IMR-90 (cell line): ENCODE measurements around the gene HEATR9. TPM values are rescaled to one million over a fixed set of nuclear protein-coding genes. Genes with fewer than 3 reads are reported as not detected.

ENCODE experiments used
- ATAC-seq: fragments of 200-7000 bp; cut with Tn5 transposase; 2 replicates; pipeline ENCODE4 v1.9.1; 2020; ENCODE audit warnings: low read depth, mild to moderate bottlenecking, moderate library complexity
- BruUV-seq: library from RNA; stranded (reverse); fragments of 400-500 nt; replicated peaks from 2 replicates; lab custom pipeline; 2021; lab: Mats Ljungman, UMichigan
- CTCF ChIA-PET: fragments of 300-600 bp; formaldehyde crosslinking; extraction: SDS; loops from one replicate; lab custom pipeline; 2021; ENCODE audit warnings: antibody characterized with exemption; lab: Yijun Ruan, JAX
- POLR2A ChIA-PET: fragments of 300-600 bp; sonication (Branson Sonifier 250); formaldehyde crosslinking; loops from one replicate; lab custom pipeline; 2022; ENCODE audit warnings: antibody characterized with exemption; ENCODE audit not compliant: unreplicated experiment; lab: Charles Lee
- DNase-seq: peaks from one replicate; pipeline ENCODE4 v3.0.0; 2013
- H2AFZ ChIP-seq: replicated peaks from 2 replicates; pipeline ENCODE3; 2013; ENCODE audit warnings: low read length, mild to moderate bottlenecking; ENCODE audit not compliant: poor library complexity
- H2AK5ac ChIP-seq: 2 replicates; pipeline ENCODE4 v1.6.1; 2013; ENCODE audit warnings: low read depth, low read length, inconsistent platforms
- H2AK9ac ChIP-seq: replicated peaks from 2 replicates; pipeline ENCODE3; 2013; ENCODE audit warnings: mild to moderate bottlenecking, low read depth, low read length, moderate library complexity; ENCODE audit not compliant: poor library complexity
- H2BK120ac ChIP-seq: 2 replicates; pipeline ENCODE4 v1.6.1; 2013; ENCODE audit warnings: low read depth, low read length, inconsistent platforms
- H2BK15ac ChIP-seq: 3 replicates; pipeline ENCODE4 v1.6.1; 2013; ENCODE audit warnings: low read depth, low read length, inconsistent platforms
- H2BK20ac ChIP-seq: 2 replicates; pipeline ENCODE4 v1.6.1; 2013; ENCODE audit warnings: low read depth, mild to moderate bottlenecking, inconsistent platforms, low read length, moderate library complexity
- H2BK5ac ChIP-seq: 2 replicates; pipeline ENCODE4 v1.6.1; 2013; ENCODE audit warnings: mild to moderate bottlenecking, low read depth, low read length, inconsistent platforms; ENCODE audit not compliant: poor library complexity, severe bottlenecking
- H3K14ac ChIP-seq: replicated peaks from 2 replicates; pipeline ENCODE4 v1.6.1; 2013; ENCODE audit warnings: low read depth, low read length, inconsistent platforms
- H3K18ac ChIP-seq: 2 replicates; pipeline ENCODE4 v1.6.1; 2013; ENCODE audit warnings: low read depth, low read length, control low read depth
- H3K23ac ChIP-seq: 2 replicates; pipeline ENCODE4 v1.6.1; 2013; ENCODE audit warnings: low read depth, low read length, inconsistent platforms
- H3K27ac ChIP-seq: 2 replicates; pipeline ENCODE4 v1.5.1; 2013; ENCODE audit warnings: mild to moderate bottlenecking, control low read depth, low read length; ENCODE audit not compliant: insufficient read depth
- H3K27me3 ChIP-seq: 2 replicates; pipeline ENCODE4 v1.6.1; 2013; ENCODE audit warnings: low read length; ENCODE audit not compliant: control insufficient read depth, insufficient read depth
- H3K36me3 ChIP-seq: 2 replicates; pipeline ENCODE4 v1.6.1; 2013; ENCODE audit warnings: low read length, mixed read lengths; ENCODE audit not compliant: control insufficient read depth, insufficient read depth
- H3K4ac ChIP-seq: 2 replicates; pipeline ENCODE4 v1.6.1; 2013; ENCODE audit warnings: low read depth, low read length, inconsistent platforms
- H3K4me1 ChIP-seq: 2 replicates; pipeline ENCODE4 v1.6.1; 2013; ENCODE audit warnings: low read length, mixed read lengths; ENCODE audit not compliant: control insufficient read depth, insufficient read depth
- H3K4me2 ChIP-seq: 2 replicates; pipeline ENCODE4 v1.6.1; 2013; ENCODE audit warnings: low read depth, mild to moderate bottlenecking, control low read depth, low read length, moderate library complexity
- H3K4me3 ChIP-seq: 2 replicates; pipeline ENCODE4 v1.5.1; 2013; ENCODE audit warnings: low read depth, mild to moderate bottlenecking, control low read depth, low read length, moderate library complexity; ENCODE audit not compliant: insufficient read depth
- H3K56ac ChIP-seq: 2 replicates; pipeline ENCODE4 v1.6.1; 2013; ENCODE audit warnings: low read length, inconsistent platforms; ENCODE audit not compliant: insufficient read depth; ENCODE audit errors: extremely low read depth
- H3K79me1 ChIP-seq, 2 experiments: 2 replicates each; pipeline ENCODE4 v1.6.1; 2013; ENCODE audit warnings: low read length in 2 of 2, inconsistent platforms in 1 of 2, low read depth in 1 of 2
- H3K9ac ChIP-seq: 2 replicates; pipeline ENCODE4 v1.6.1; 2013; ENCODE audit warnings: low read depth, low read length, control low read depth
- H3K9me1 ChIP-seq: 2 replicates; pipeline ENCODE4 v1.6.1; 2013; ENCODE audit warnings: low read length, inconsistent platforms; ENCODE audit not compliant: insufficient read depth
- H3K9me3 ChIP-seq: 2 replicates; pipeline ENCODE4 v1.6.1; 2013; ENCODE audit warnings: low read length; ENCODE audit not compliant: control insufficient read depth, insufficient read depth
- H4K20me1 ChIP-seq: 2 replicates; pipeline ENCODE4 v1.6.1; 2013; ENCODE audit warnings: low read length, inconsistent platforms; ENCODE audit not compliant: insufficient read depth
- H4K5ac ChIP-seq: 2 replicates; pipeline ENCODE4 v1.6.1; 2013; ENCODE audit warnings: mild to moderate bottlenecking, low read depth, low read length, control low read depth
- H4K8ac ChIP-seq, 2 experiments: 2 replicates each; pipeline ENCODE4 v1.6.1; 2013; ENCODE audit warnings: low read depth in 2 of 2, low read length in 2 of 2, control low read depth in 1 of 2, inconsistent platforms in 1 of 2
- H4K91ac ChIP-seq: 2 replicates; pipeline ENCODE4 v1.6.1; 2013; ENCODE audit warnings: low read depth, low read length, inconsistent platforms; ENCODE audit not compliant: insufficient read depth
- CEBPB ChIP-seq: IDR thresholded peaks from 2 replicates; pipeline ENCODE4 v1.6.1; 2012; ENCODE audit warnings: low read depth, low read length, improper control_type of control experiment
- CHD1 ChIP-seq: IDR thresholded peaks from 2 replicates; pipeline ENCODE4 v1.6.1; 2012; ENCODE audit warnings: low read depth, low read length, improper control_type of control experiment
- FOS ChIP-seq: fragments of 150-350 bp; IDR thresholded peaks from 2 replicates; pipeline ENCODE4 v1.6.1; 2016; ENCODE audit warnings: low read depth, low read length
- MAFK ChIP-seq: IDR thresholded peaks from 2 replicates; pipeline ENCODE4 v1.6.1; 2012; ENCODE audit warnings: low read depth, low read length, improper control_type of control experiment
- RAD21 ChIP-seq: IDR thresholded peaks from 2 replicates; pipeline ENCODE4 v1.6.1; 2012; ENCODE audit warnings: low read length, improper control_type of control experiment
- WGBS, 2 experiments: methylation state at CpG; one replicate each; pipeline versions ENCODE4 v1.1.5 to v1.1.7; 2013; ENCODE audit warnings: missing lambda C conversion rate in 2 of 2; ENCODE audit not compliant: insufficient read length in 1 of 2; ENCODE audit errors: extremely low coverage in 2 of 2; 5-methylcytosine and 5-hydroxymethylcytosine counted together
- dilution Hi-C: fragments of 300-500 bp; cut with HindIII; formaldehyde crosslinking; loops from one replicate; pipeline ENCODE4 v1.14.3; 2018; ENCODE audit warnings: low sequenced_read_pairs; ENCODE audit not compliant: unreplicated experiment
- in situ Hi-C: fragments of 300-500 bp; cut with MboI; formaldehyde crosslinking; loops from 3 replicates; pipeline ENCODE4 v1.14.3; 2019; ENCODE audit warnings: low sequenced_read_pairs, inconsistent platforms, mixed read lengths
- intact Hi-C: fragments of 100-400 bp; cut with micrococcal nuclease; formaldehyde crosslinking; loops from 2 replicates; pipeline ENCODE4 v1.10.0; 2022
- polyA plus RNA-seq, 3 experiments: library from polyadenylated mRNA; depleted of rRNA; stranded (reverse); fragments of >200 nt; gene quantifications; 2 replicates each; pipeline ENCODE4 v1.2.3, GENCODE V29; 2012; ENCODE audit warnings: low replicate concordance in 1 of 3
- total RNA-seq: library from RNA; depleted of rRNA; stranded (reverse); fragments of >200 nt; gene quantifications from 2 replicates; pipeline ENCODE4 v1.2.3, GENCODE V29; 2012

Gene HEATR9
- total and polyA plus RNA-seq, 2 of the 4 experiments (the other 2 are of a cell fraction) = not detected

- Histone ChIP-seq H2AK5ac (no peak overlapping the region), H4K91ac (no peak overlapping the region), H3K36me3 (peaks cover 64% of the 10 kb centered on the region), H3K27me3 (no peaks in the 10 kb centered on the region), H3K4me1 (no peaks in the 10 kb centered on the region), H3K56ac (no peak overlapping the region), H3K14ac (no peak overlapping the region), H3K9me1 (no peaks in the 10 kb centered on the region), H4K20me1 (peaks cover 4% of the 10 kb centered on the region; the same call in 1 of the 2 replicates), H3K18ac (no peak overlapping the region), H3K4ac (no peak overlapping the region), H3K4me3 (no peak overlapping the region), H4K8ac (no peak overlapping the region), H3K9me3 (no peaks in the 10 kb centered on the region), H2BK20ac (no peak overlapping the region), H2AK9ac (no peak overlapping the region), H2BK5ac (no peak overlapping the region), H3K23ac (no peak overlapping the region), H2BK15ac (no peak overlapping the region), H3K4me2 (no peak overlapping the region), H4K5ac (no peak overlapping the region), H3K27ac (no peak overlapping the region), H2BK120ac (no peak overlapping the region), H2AFZ (no peak overlapping the region), H3K79me1 (peaks cover 5 to 11% of the 10 kb centered on the region in 2 experiments; a peak in 2 of 4 replicates), H3K9ac (no peak overlapping the region)
- no peak for TF ChIP-seq CEBPB
- no peak for TF ChIP-seq FOS
- no peak for TF ChIP-seq CHD1
- no peak for TF ChIP-seq RAD21
- no peak for TF ChIP-seq MAFK
- dilution Hi-C loops (no loop called here), intact Hi-C loops (no loop called here), in situ Hi-C loops (no loop called here)
- no TSS peak for BruUV-seq
- DNase-seq (no peak), ATAC-seq (no peak)
- POLR2A ChIA-PET = no interaction called here
- CTCF ChIA-PET = interaction anchor here (0.7 kb wide), 2 partner anchors 8 to 31 kb away, joined by 3 to 4 read pairs; no protein-coding TSS in a partner anchor
- no CpG with 5 or more reads among the region's 3 CpGs for WGBS, 2 experiments
Observed at GRCh38 chr17:35841101-35841500, 27.6 kb downstream of the HEATR9 start.
